HG02642 (cell line): ENCODE data around the gene ATP8A1.
"Not testable (repeated sequence)": the region's sequence is repeated elsewhere in the genome, so short reads cannot be mapped to it uniquely, and the experiment has no call there.

Source experiments
- ATAC-seq: cut with Tn5 transposase; IDR thresholded peaks from one replicate; pipeline ENCODE4 v1.9.1; 2021; ENCODE audit warnings: mild to moderate bottlenecking; ENCODE audit not compliant: unreplicated experiment, poor library complexity

ATP8A1 gene

GRCh38 chr4:42519803-42520417, 137.0 kb downstream of the ATP8A1 start:
- ATAC-seq = no peak

- no peak for ATAC-seq
Observed at GRCh38 chr4:42515156-42515884, 141.6 kb downstream of the ATP8A1 start.

- no peak for ATAC-seq
Observed at GRCh38 chr4:42513748-42514492, 143.0 kb downstream of the ATP8A1 start.

- no peak for ATAC-seq
Observed at GRCh38 chr4:42512226-42512625, 144.7 kb downstream of the ATP8A1 start.

GRCh38 chr4:42510225-42510624, 146.7 kb downstream of the ATP8A1 start:
- no peak for ATAC-seq

- no peak for ATAC-seq
Observed at GRCh38 chr4:42501624-42502401, 155.1 kb downstream of the ATP8A1 start.

GRCh38 chr4:42498040-42498439, 158.9 kb downstream of the ATP8A1 start:
- ATAC-seq = no peak

- no peak for ATAC-seq
Observed at GRCh38 chr4:42497142-42497910, 159.6 kb downstream of the ATP8A1 start.

- ATAC-seq = no peak
Observed at GRCh38 chr4:42492962-42493361, 163.9 kb downstream of the ATP8A1 start.

- no peak for ATAC-seq
Observed at GRCh38 chr4:42490015-42490414, 166.9 kb downstream of the ATP8A1 start.

GRCh38 chr4:42489095-42489494, 167.8 kb downstream of the ATP8A1 start:
- peak; percentile 77 for ATAC-seq

GRCh38 chr4:42488554-42488953, 168.4 kb downstream of the ATP8A1 start:
- no peak for ATAC-seq

- ATAC-seq = peak; percentile 84
Observed at GRCh38 chr4:42488114-42488513, 168.8 kb downstream of the ATP8A1 start.

GRCh38 chr4:42487230-42487629, 169.7 kb downstream of the ATP8A1 start:
- no peak for ATAC-seq

- ATAC-seq = not testable (repeated sequence)
Observed at GRCh38 chr4:42486156-42486555, 170.7 kb downstream of the ATP8A1 start.

- no peak for ATAC-seq
Observed at GRCh38 chr4:42484630-42485029, 172.3 kb downstream of the ATP8A1 start.

GRCh38 chr4:42483426-42484379, 173.2 kb downstream of the ATP8A1 start:
- no peak for ATAC-seq

GRCh38 chr4:42482516-42483327, 174.2 kb downstream of the ATP8A1 start:
- ATAC-seq = no peak
